GM19099 (cell line): ENCODE results near the gene FLAD1.
A peak's percentile ranks its signal among the peaks of the same experiment; 100 is the strongest.

Experiments
- POLR2A ChIP-seq: IDR thresholded peaks from 3 replicates; pipeline ENCODE4 v1.6.1; 2011; ENCODE audit warnings: low read depth; ENCODE audit not compliant: insufficient read length; ENCODE audit errors: extremely low read depth

The FLAD1 gene

GRCh38 chr1:154944401-154945159, 38.6 kb upstream of the FLAD1 start:
- no peak for TF ChIP-seq POLR2A

GRCh38 chr1:154945160-154945961, 37.8 kb upstream of the FLAD1 start:
- no peak for TF ChIP-seq POLR2A

GRCh38 chr1:154945962-154946850, 36.9 kb upstream of the FLAD1 start:
- TF ChIP-seq POLR2A: no peak

GRCh38 chr1:154948079-154948478, 35.1 kb upstream of the FLAD1 start:
- TF ChIP-seq POLR2A: no peak

- TF ChIP-seq POLR2A: no peak
Observed at GRCh38 chr1:154951901-154952657, 31.1 kb upstream of the FLAD1 start.

GRCh38 chr1:154952664-154953063, 30.5 kb upstream of the FLAD1 start:
- TF ChIP-seq POLR2A: no peak

GRCh38 chr1:154953611-154954038, 29.5 kb upstream of the FLAD1 start:
- TF ChIP-seq POLR2A: no peak

- TF ChIP-seq POLR2A: no peak
Observed at GRCh38 chr1:154954541-154954940, 28.6 kb upstream of the FLAD1 start.

GRCh38 chr1:154955039-154955717, 28.0 kb upstream of the FLAD1 start:
- TF ChIP-seq POLR2A: no peak

- TF ChIP-seq POLR2A: peak; percentile 46
Observed at GRCh38 chr1:154955718-154956543, 27.2 kb upstream of the FLAD1 start, which contains the start of gene PBXIP1. Gene PBXIP1, minus strand, starts transcription at chr1:154956099. Its CDS starts 2,378 bp downstream, at chr1:154953721.

- no peak for TF ChIP-seq POLR2A
Observed at GRCh38 chr1:154956544-154956941, 26.6 kb upstream of the FLAD1 start.

- TF ChIP-seq POLR2A: no peak
Observed at GRCh38 chr1:154957091-154957657, 26.0 kb upstream of the FLAD1 start.

- TF ChIP-seq POLR2A: no peak
Observed at GRCh38 chr1:154958036-154958435, 25.1 kb upstream of the FLAD1 start.
